GM12891 (cell line): Measurements from ENCODE around the gene ST6GALNAC1.

Experiments
- POLR2A ChIP-seq: IDR thresholded peaks from 2 replicates; pipeline ENCODE4 v1.6.1; 2011; ENCODE audit warnings: low read depth, low read length, control low read depth
- POLR2AphosphoS5 ChIP-seq: IDR thresholded peaks from 2 replicates; pipeline ENCODE4 v1.6.1; 2011; ENCODE audit warnings: low read depth, low read length, control low read depth
- TAF1 ChIP-seq: IDR thresholded peaks from 2 replicates; pipeline ENCODE4 v1.6.1; 2011; ENCODE audit warnings: low read depth, low read length, control low read depth

GRCh38 chr17:76683921-76684745 lies 40.6 kb upstream of the ST6GALNAC1 start:
- TF ChIP-seq TAF1 (no peak), POLR2A (no peak), POLR2AphosphoS5 (no peak)
